HepG2 (cell line): ENCODE data around the gene CRIM1. TPM values are rescaled to one million over a fixed set of nuclear protein-coding genes. Genes with fewer than 3 reads are reported as not detected.

Experiments
- HNF4G ChIP-seq, 2 experiments: sonication (generic) in 1 of 2; formaldehyde crosslinking in 1 of 2; IDR thresholded peaks; 2 replicates each; pipeline versions ENCODE4 v1.4.0 to v1.6.1; 2011 to 2020; ENCODE audit warnings: borderline replicate concordance in 2 of 2, low read depth in 2 of 2, mild to moderate bottlenecking in 2 of 2, low read length in 1 of 2, missing genetic modification reagents in 1 of 2, moderate library complexity in 1 of 2
- PAF1 ChIP-seq: IDR thresholded peaks from 2 replicates; pipeline ENCODE4 v1.6.1; 2016; ENCODE audit warnings: missing genetic modification reagents, missing compliant biosample characterization
- ZNF329 ChIP-seq: sonication (generic); formaldehyde crosslinking; IDR thresholded peaks from 2 replicates; pipeline ENCODE4 v1.9.0; 2021; ENCODE audit warnings: low read depth, mild to moderate bottlenecking, missing genetic modification reagents
- ZSCAN21 ChIP-seq: sonication (generic); formaldehyde crosslinking; IDR thresholded peaks from 2 replicates; pipeline ENCODE4 v1.8.0; 2022; ENCODE audit warnings: mild to moderate bottlenecking, missing genetic modification reagents, moderate library complexity, borderline replicate concordance
- polyA plus RNA-seq, 8 experiments: library from polyadenylated mRNA; depleted of rRNA in 3 of 8; stranded (reverse) in 7 of 8; unstranded in 1 of 8; fragments of >200 nt; fragmentation: Illumina TruSeq in 4 of 8; extraction: Trizol in 4 of 8; gene quantifications; 2 replicates each; pipeline versions ENCODE4 v1.2.1 to v1.2.3, GENCODE V29; 2011 to 2016; ENCODE audit warnings: low read depth in 4 of 8, missing spikeins in 1 of 8, mixed read lengths in 1 of 8; ENCODE audit not compliant: insufficient read depth in 1 of 8
- total RNA-seq, 5 experiments: library from RNA; depleted of rRNA; stranded (reverse); fragments of >200 nt; fragmentation: Illumina TruSeq; extraction: Trizol; gene quantifications; 2 replicates each; pipeline ENCODE4 v1.2.3, GENCODE V29; 2016; ENCODE audit warnings: low read depth in 1 of 5
- TF ChIP-seq, protein P1 (sequence below): sonication (generic); formaldehyde crosslinking; IDR thresholded peaks from 2 replicates; pipeline ENCODE4 v1.5.1; 2020; ENCODE audit warnings: missing genetic modification reagents, mild to moderate bottlenecking, borderline replicate concordance
- TF ChIP-seq, protein P2 (sequence below): IDR thresholded peaks from 2 replicates; pipeline ENCODE4 v1.6.1; 2012; ENCODE audit warnings: low read length, improper control_type of control experiment

The CRIM1 gene
- total and polyA plus RNA-seq, 2 of the 13 experiments (the other 11 are each of a cell fraction or from before 2014, with no cell fraction given), result 39.1 to 69.9 TPM

DNA sequence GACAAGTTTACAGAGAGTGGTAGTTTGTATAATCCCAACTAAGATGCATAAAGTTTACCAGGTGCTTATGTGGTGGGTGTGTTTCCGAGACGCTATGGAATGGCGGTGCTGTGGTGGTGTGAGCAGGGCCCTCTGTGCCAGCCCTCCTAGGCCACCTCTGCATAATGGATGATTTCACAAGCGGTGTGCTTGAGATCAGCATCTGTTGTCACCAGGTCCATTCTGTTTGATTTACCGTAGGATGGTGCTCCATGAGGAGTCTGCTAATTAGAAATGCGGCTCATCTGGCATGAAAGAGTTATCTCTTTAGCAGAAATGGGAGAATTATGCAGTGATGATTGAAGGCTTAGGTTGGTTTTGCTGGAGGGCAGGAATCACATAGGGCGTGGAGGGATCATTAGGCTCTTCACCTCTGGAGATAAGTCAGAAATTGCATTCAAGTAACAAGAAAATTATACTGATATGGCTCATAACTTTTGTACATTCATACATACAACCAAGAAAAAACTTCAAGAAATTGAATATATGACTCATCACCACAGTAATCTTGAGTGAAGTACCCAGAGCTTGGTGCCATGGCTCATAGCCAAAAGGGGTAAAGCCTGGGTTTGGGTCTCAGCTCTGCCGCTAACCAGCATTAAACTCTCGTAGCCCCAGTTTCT lies 41.4 kb downstream of the CRIM1 start (continued):
- no peak for TF ChIP-seq ZNF329 (CRISPR knock-in tag)
- no peak for TF ChIP-seq ZSCAN21 (CRISPR knock-in tag)
- TF ChIP-seq, protein P1, sequence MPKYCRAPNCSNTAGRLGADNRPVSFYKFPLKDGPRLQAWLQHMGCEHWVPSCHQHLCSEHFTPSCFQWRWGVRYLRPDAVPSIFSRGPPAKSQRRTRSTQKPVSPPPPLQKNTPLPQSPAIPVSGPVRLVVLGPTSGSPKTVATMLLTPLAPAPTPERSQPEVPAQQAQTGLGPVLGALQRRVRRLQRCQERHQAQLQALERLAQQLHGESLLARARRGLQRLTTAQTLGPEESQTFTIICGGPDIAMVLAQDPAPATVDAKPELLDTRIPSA, result no peak
- no peak for TF ChIP-seq HNF4G (IDR thresholded peaks at IDR 0.05; ENCODE audit: borderline replicate concordance, low read depth, low read length)
- no peak for TF ChIP-seq HNF4G (CRISPR knock-in tag; IDR thresholded peaks at IDR 0.05; ENCODE audit: borderline replicate concordance, low read depth)
- no peak for TF ChIP-seq PAF1
- TF ChIP-seq, protein P2, sequence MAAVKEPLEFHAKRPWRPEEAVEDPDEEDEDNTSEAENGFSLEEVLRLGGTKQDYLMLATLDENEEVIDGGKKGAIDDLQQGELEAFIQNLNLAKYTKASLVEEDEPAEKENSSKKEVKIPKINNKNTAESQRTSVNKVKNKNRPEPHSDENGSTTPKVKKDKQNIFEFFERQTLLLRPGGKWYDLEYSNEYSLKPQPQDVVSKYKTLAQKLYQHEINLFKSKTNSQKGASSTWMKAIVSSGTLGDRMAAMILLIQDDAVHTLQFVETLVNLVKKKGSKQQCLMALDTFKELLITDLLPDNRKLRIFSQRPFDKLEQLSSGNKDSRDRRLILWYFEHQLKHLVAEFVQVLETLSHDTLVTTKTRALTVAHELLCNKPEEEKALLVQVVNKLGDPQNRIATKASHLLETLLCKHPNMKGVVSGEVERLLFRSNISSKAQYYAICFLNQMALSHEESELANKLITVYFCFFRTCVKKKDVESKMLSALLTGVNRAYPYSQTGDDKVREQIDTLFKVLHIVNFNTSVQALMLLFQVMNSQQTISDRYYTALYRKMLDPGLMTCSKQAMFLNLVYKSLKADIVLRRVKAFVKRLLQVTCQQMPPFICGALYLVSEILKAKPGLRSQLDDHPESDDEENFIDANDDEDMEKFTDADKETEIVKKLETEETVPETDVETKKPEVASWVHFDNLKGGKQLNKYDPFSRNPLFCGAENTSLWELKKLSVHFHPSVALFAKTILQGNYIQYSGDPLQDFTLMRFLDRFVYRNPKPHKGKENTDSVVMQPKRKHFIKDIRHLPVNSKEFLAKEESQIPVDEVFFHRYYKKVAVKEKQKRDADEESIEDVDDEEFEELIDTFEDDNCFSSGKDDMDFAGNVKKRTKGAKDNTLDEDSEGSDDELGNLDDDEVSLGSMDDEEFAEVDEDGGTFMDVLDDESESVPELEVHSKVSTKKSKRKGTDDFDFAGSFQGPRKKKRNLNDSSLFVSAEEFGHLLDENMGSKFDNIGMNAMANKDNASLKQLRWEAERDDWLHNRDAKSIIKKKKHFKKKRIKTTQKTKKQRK, result no peak
